BLaER1 treated with 17β-estradiol and CSF1 and Interleukin-3, amounts not matched to agents 10 nM and 100 nM (cell line): ENCODE data around the gene LRRC51.

Experiments
- H3K27ac ChIP-seq, 11 experiments: shearing (Covaris generic); formaldehyde crosslinking; 2 replicates each; pipeline ENCODE4 v1.8.1; 2022
- H3K27me3 ChIP-seq, 11 experiments: shearing (Covaris generic); formaldehyde crosslinking; 2 replicates each; pipeline ENCODE4 v1.8.1; 2022
- H3K36me3 ChIP-seq, 11 experiments: shearing (Covaris generic); formaldehyde crosslinking; 2 replicates each; pipeline ENCODE4 v1.8.1; 2022
- H3K4me1 ChIP-seq, 10 experiments: shearing (Covaris generic); formaldehyde crosslinking; 2 replicates each; pipeline ENCODE4 v1.8.1; 2022
- H3K4me2 ChIP-seq, 11 experiments: shearing (Covaris generic); formaldehyde crosslinking; 2 replicates each; pipeline ENCODE4 v1.8.1; 2022
- H3K4me3 ChIP-seq, 10 experiments: shearing (Covaris generic); formaldehyde crosslinking; 2 replicates each; pipeline ENCODE4 v1.8.1; 2022
- H3K9ac ChIP-seq, 11 experiments: shearing (Covaris generic); formaldehyde crosslinking; 2 replicates each; pipeline ENCODE4 v1.8.1; 2022
- H3K9me3 ChIP-seq, 11 experiments: shearing (Covaris generic); formaldehyde crosslinking; replicated peaks in 1 of 11; 2 replicates each; pipeline ENCODE4 v1.8.1; 2022
- H4K20me1 ChIP-seq, 11 experiments: shearing (Covaris generic); formaldehyde crosslinking; 2 replicates each; pipeline ENCODE4 v1.8.1; 2022
- Cebpa-rat ChIP-seq, 11 experiments: shearing (Covaris generic); IDR thresholded peaks; 2 replicates each; pipeline ENCODE4 v1.8.1; 2022

LRRC51 gene

DNA sequence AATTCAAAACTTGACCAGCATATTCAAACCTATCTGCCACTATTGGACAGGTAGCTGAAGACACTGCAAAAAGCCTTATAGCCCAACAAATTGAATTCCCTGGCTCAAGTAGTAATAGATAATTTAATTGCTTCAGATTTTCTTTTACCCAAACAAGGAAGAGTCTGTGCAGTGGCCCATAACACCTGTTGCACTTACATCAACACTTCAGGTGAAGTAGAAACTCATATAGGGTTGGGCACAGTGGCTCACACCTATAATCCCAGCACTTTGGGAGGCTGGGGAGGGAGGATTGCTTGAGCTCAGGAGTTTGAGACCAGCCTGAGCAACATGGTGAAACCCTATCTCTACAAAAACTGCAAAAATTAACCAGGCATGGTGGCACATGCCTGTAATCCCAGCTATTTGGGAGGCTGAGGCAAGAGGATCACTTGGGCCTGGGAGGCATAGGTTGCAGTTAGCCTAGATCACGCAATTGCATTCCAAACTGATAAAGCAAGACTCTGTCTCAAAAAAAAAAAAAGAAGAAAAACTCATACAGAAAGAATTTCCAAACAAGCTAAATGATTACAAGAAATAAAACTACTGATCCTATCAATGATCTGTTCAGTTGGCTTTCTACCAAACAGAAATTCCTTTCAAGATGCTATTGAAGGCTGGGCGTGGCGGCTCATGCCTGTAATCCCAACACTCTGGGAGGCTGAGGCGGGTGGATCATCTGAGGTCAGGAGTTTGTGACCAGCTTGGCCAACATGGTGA is 64.3 kb downstream of the LRRC51 start:
- H3K4me2 ChIP-seq, result no peak overlapping the region
- H3K9me3 ChIP-seq, result no peaks in the 10 kb centered on the region
- no peaks in the 10 kb centered on the region for H3K27me3 ChIP-seq
- no peak overlapping the region for H3K4me3 ChIP-seq
- H3K4me1 ChIP-seq, result no peaks in the 10 kb centered on the region
- H3K9ac ChIP-seq, result no peak overlapping the region
- no peak for TF ChIP-seq Cebpa-rat (IDR thresholded peaks at IDR 0.05)
- no peaks in the 10 kb centered on the region for H3K36me3 ChIP-seq
- H3K27ac ChIP-seq, result no peak overlapping the region
- no peaks in the 10 kb centered on the region for H4K20me1 ChIP-seq
